ENCODE measurements around the gene CAPN11. TPM values are rescaled to one million over a fixed set of nuclear protein-coding genes. Genes with fewer than 3 reads are reported as not detected.

Gene CAPN11
- total and polyA plus RNA-seq, 9 of the 15 experiments (the other 6 are each of a cell fraction or from before 2014, with no cell fraction given): 0.03 to 0.61 (median 0.17) TPM; not detected in 1

- no peak for TF ChIP-seq CUX1 (CRISPR knock-in tag; IDR thresholded peaks at IDR 0.05)
- TF ChIP-seq ZNF76 (CRISPR knock-in tag; IDR thresholded peaks at IDR 0.05; ENCODE audit: borderline replicate concordance): no peak
- no peak for TF ChIP-seq PHF21A (IDR thresholded peaks at IDR 0.05; ENCODE audit: borderline replicate concordance, low read depth)
Observed at GRCh38 chr6:44147256-44147655, 11.4 kb upstream of the CAPN11 start (continued).

GRCh38 chr6:44148306-44148705 is 10.3 kb upstream of the CAPN11 start:
- Histone ChIP-seq H3K36me3 (ENCODE audit: control insufficient read depth, insufficient read depth, low read length) (peaks cover 77% of the 10 kb centered on the region), H3K27me3 (ENCODE audit: control insufficient read depth in 2 of 2, insufficient read depth in 2 of 2, low read length in 2 of 2) (no peaks in the 10 kb centered on the region), H3K9me1 (ENCODE audit: control insufficient read depth, insufficient read depth, low read length) (no peaks in the 10 kb centered on the region), H4K20me1 (replicated peaks; ENCODE audit: control insufficient read depth, insufficient read depth, low read length) (peaks cover 3% of the 10 kb centered on the region; the same call in 1 of the 2 replicates), H2AFZ (ENCODE audit: low read depth, low read length) (no peak overlapping the region), H3K9ac (ENCODE audit: insufficient read depth in 1 of 2, low read depth in 2 of 2, low read length in 2 of 2) (peak overlapping the region in 1 of 2 experiments; percentile 24; a peak in 1 of 4 replicates), H3K4me1 (replicated peaks in 1 of 2; ENCODE audit: control insufficient read depth in 2 of 2, insufficient read depth in 2 of 2, low read length in 2 of 2) (peaks cover 0 to 9% of the 10 kb centered on the region in 2 experiments; a peak in 3 of 5 replicates), H3K9me3 (replicated peaks; ENCODE audit: control insufficient read depth, insufficient read depth, low read depth, low read length) (no peaks in the 10 kb centered on the region), H3K27ac (ENCODE audit: extremely low read depth, low read depth, low read length) (no peak overlapping the region), H3K4me3 (no peak overlapping the region), H3K79me2 (ENCODE audit: control insufficient read depth, insufficient read depth, low read length) (no peaks in the 10 kb centered on the region), H3K4me2 (ENCODE audit: insufficient read depth, low read length) (no peak overlapping the region)
- DNase-seq (ENCODE audit: extremely low read depth in 1 of 4, low spot score in 3 of 4): no peak
- POLR2A ChIA-PET: interaction anchor here (1.0 to 1.2 kb wide), 2 partner anchors 27 to 99 kb away, joined by 3 read pairs; no protein-coding TSS in a partner anchor
- in situ Hi-C loops (cut with MboI): no loop called here
- 82% methylated on average over 9 of the region's 9 CpGs for WGBS (ENCODE audit: insufficient coverage, low coverage, missing lambda C conversion rate)
- no peak for ATAC-seq
- CTCF ChIA-PET (ENCODE audit: low intra/inter-chr PET ratio): interaction anchor here (0.8 kb wide), 1 partner anchor 86 kb away, joined by 7 read pairs; no protein-coding TSS in a partner anchor
- intact Hi-C loops (cut with micrococcal nuclease): no loop called here
- no peak for FAIRE-seq
- BruUV-seq (replicated peaks): no TSS peak
- TF ChIP-seq ZNF512 (tag; IDR thresholded peaks at IDR 0.05): no peak
- no peak for TF ChIP-seq ZBTB11 (CRISPR knock-in tag; IDR thresholded peaks at IDR 0.05)

Measured in K562 (cell line).